Activated naive CD8-positive, alpha-beta T cell (primary cell): ENCODE data around the gene CCDC201.
"Not testable (repeated sequence)": the region's sequence is repeated elsewhere in the genome, so short reads cannot be mapped to it uniquely, and the experiment has no call there.

ENCODE experiments used
- H3K27ac Mint-ChIP-seq: one replicate; pipeline ENCODE4 v1.8.0; 2021; ENCODE audit warnings: mixed read lengths
- H3K27me3 Mint-ChIP-seq: one replicate; pipeline ENCODE4 v1.8.0; 2021; ENCODE audit warnings: mixed read lengths
- H3K36me3 Mint-ChIP-seq: one replicate; pipeline ENCODE4 v1.8.0; 2021; ENCODE audit warnings: mixed read lengths
- H3K4me1 Mint-ChIP-seq: one replicate; pipeline ENCODE4 v1.8.0; 2021; ENCODE audit warnings: low read depth, mixed read lengths
- H3K4me3 Mint-ChIP-seq: one replicate; pipeline ENCODE4 v1.8.0; 2021; ENCODE audit warnings: mild to moderate bottlenecking, mixed read lengths
- H3K9me3 Mint-ChIP-seq: one replicate; pipeline ENCODE4 v1.8.0; 2021; ENCODE audit warnings: low read depth, mixed read lengths

The CCDC201 gene

GRCh38 chr7:45826550-45826949 is 46.3 kb downstream of the CCDC201 start:
- not testable (repeated sequence) for H3K9me3 Mint-ChIP-seq, H3K4me1 Mint-ChIP-seq, H3K36me3 Mint-ChIP-seq, H3K27ac Mint-ChIP-seq, H3K4me3 Mint-ChIP-seq, H3K27me3 Mint-ChIP-seq

GRCh38 chr7:45818763-45819162 is 54.1 kb downstream of the CCDC201 start:
- not testable (repeated sequence) for H3K36me3 Mint-ChIP-seq, H3K27me3 Mint-ChIP-seq, H3K27ac Mint-ChIP-seq, H3K4me3 Mint-ChIP-seq, H3K4me1 Mint-ChIP-seq, H3K9me3 Mint-ChIP-seq

- H3K27ac Mint-ChIP-seq, H3K9me3 Mint-ChIP-seq, H3K36me3 Mint-ChIP-seq, H3K27me3 Mint-ChIP-seq, H3K4me1 Mint-ChIP-seq, H3K4me3 Mint-ChIP-seq: not testable (repeated sequence)
These were observed 55.0 kb downstream of the CCDC201 start for GRCh38 chr7:45817913-45818312.

GRCh38 chr7:45817016-45817415 is 55.9 kb downstream of the CCDC201 start:
- H3K4me1 Mint-ChIP-seq, H3K4me3 Mint-ChIP-seq, H3K27ac Mint-ChIP-seq, H3K9me3 Mint-ChIP-seq, H3K36me3 Mint-ChIP-seq, H3K27me3 Mint-ChIP-seq: not testable (repeated sequence)

DNA sequence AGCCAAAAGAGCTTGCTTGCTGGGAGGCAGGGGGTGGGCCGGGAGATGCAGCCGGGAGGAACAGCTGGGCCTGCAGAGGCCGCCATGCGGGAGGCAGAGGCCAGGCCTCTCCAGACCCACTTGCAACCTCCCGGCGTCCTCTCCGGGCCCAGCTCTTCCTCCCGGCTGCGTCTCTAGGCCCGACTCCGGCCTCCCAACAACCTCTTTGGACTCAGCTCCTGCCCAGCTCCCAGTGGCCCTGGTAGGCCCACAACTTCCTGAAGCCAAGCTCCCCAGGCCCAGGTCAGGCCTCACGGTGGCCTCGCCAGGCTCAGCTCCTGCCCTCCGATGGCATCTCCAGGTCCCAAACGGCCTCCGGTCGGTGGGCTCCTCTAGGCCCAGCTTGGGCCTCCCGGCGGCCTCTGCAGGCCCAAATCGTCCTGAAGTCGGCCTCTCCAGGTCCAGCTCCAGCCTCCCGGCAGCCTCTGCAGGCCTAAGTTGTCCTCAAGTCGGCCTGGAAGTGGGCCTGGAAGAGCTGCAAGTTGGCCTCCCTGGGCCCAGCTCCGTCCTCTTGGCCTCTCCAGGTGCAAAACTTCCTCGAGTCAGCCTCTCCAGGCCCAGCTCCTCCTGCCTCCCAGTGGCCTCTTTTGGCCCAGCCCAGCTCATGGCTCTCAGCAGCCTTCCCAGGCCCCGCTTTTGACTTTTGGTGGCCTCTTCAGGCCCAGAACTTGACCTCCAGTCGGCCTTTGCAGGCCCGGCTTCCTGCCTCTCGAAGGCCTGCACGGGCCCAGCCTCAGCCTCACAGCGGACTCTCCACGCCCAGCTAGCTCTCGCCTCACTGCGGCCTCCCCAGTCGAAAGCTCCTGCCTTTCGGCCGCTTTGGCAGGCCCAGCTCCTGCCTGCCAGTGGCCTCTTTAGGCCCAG is 58.4 kb downstream of the CCDC201 start:
- H3K9me3 Mint-ChIP-seq, H3K27ac Mint-ChIP-seq, H3K36me3 Mint-ChIP-seq, H3K4me1 Mint-ChIP-seq, H3K27me3 Mint-ChIP-seq, H3K4me3 Mint-ChIP-seq: not testable (repeated sequence)

DNA sequence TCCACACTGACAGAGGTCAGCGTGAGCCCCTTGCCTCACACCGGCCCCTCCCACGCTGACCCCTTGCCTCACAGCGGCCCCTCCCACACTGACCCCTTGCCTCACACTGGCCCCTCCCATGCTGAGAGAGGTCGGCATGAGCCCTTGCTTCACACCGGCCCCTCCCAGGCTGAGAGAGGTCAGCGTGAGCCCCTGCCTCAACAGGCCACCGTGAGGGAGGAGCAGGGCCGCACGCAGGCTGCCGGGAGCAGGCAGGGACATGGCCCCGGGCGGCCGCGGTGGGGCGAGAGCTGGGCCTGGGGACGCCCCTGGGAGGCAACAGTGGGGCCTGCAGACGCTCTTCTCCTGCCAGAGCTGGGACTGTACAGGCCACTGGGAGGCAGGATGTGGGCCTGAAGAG is 59.1 kb downstream of the CCDC201 start:
- not testable (repeated sequence) for H3K36me3 Mint-ChIP-seq, H3K4me3 Mint-ChIP-seq, H3K27ac Mint-ChIP-seq, H3K9me3 Mint-ChIP-seq, H3K4me1 Mint-ChIP-seq, H3K27me3 Mint-ChIP-seq

GRCh38 chr7:45812946-45813345 is 59.9 kb downstream of the CCDC201 start:
- no peaks in the 10 kb centered on the region for H3K9me3 Mint-ChIP-seq
- no peaks in the 10 kb centered on the region for H3K27me3 Mint-ChIP-seq
- H3K4me1 Mint-ChIP-seq = no peaks in the 10 kb centered on the region
- H3K27ac Mint-ChIP-seq = no peak overlapping the region
- H3K36me3 Mint-ChIP-seq = no peaks in the 10 kb centered on the region
- H3K4me3 Mint-ChIP-seq = no peak overlapping the region

DNA sequence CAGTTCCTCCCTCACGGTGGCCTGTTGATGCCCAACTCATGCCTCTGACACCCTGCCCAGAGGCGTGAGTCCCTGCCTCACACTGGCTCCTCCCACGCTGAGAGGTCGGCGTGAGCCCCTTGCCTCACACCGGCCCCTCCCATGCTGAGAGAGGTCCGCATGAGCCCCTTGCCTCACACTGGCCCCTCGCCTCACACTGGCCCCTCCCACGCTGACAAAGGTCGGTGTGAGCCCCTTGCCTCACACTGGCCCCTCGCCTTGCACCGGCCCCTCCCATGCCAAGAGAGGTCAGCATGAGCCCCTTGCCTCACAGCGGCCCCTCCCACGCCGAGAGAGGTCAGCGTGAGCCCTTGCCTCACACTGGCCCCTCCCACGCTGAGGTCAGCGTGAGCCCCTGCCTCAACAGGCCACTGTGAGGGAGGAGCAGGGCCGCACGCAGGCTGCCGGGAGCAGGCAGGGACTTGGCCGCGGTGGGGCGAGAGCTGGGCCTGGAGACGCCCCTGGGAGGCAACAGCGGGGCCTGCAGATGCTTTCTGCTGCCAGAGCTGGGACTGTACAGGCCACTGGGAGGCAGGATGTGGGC is 61.1 kb downstream of the CCDC201 start:
- H3K36me3 Mint-ChIP-seq, H3K27ac Mint-ChIP-seq, H3K4me1 Mint-ChIP-seq, H3K27me3 Mint-ChIP-seq, H3K4me3 Mint-ChIP-seq, H3K9me3 Mint-ChIP-seq: not testable (repeated sequence)

DNA sequence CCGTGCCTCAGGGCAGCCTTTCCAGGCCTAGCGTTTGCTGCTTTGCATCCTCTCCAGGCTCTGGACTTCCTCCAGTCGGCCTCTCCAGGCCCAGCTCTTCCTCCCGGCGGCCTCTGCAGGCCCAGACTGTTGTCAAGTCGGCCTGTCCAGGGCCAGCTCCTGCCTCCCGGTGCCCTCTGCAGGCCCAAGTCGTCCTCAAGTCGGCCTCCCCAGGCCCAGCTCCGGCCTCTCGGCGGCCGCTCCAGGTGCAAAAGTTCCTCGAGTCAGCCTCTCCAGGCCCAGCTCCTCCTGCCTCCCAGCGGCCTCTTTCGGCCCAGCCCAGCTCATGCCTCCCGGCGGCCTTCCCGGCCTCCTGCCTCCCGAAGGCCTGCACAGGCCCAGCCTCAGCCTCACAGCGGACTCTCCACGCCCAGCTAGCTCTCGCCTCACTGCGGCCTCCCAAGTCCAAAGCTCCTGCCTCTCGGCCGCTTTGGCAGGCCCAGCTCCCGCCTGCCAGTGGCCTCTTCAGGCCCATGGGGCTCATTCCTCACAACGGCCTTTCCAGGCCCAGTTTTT is 62.4 kb downstream of the CCDC201 start:
- H3K4me1 Mint-ChIP-seq, H3K27me3 Mint-ChIP-seq, H3K27ac Mint-ChIP-seq, H3K9me3 Mint-ChIP-seq, H3K4me3 Mint-ChIP-seq, H3K36me3 Mint-ChIP-seq: not testable (repeated sequence)
